T-helper 2 cell treated with Interferon-gamma antibody and Interleukin-4, amounts not matched to agents 5 μg/mL and 100 μg/mL, for 36 hours (primary cell): ENCODE measurements around the gene KCNIP1.

Experiments used
- DNase-seq: peaks from one replicate; pipeline ENCODE4 v3.0.0; 2021; ENCODE audit warnings: low spot score
- H3K27ac Mint-ChIP-seq: one replicate; pipeline ENCODE4 v1.8.0; 2021; ENCODE audit warnings: mild to moderate bottlenecking, mixed read lengths
- H3K27me3 Mint-ChIP-seq: one replicate; pipeline ENCODE4 v1.8.0; 2021; ENCODE audit warnings: low read depth, mixed read lengths
- H3K36me3 Mint-ChIP-seq: one replicate; pipeline ENCODE4 v1.8.0; 2021; ENCODE audit warnings: low read depth, mixed read lengths
- H3K4me1 Mint-ChIP-seq: one replicate; pipeline ENCODE4 v1.8.0; 2021; ENCODE audit warnings: low read depth, mixed read lengths
- H3K4me3 Mint-ChIP-seq: one replicate; pipeline ENCODE4 v1.8.0; 2022; ENCODE audit warnings: mild to moderate bottlenecking, moderate library complexity, mixed read lengths
- H3K9me3 Mint-ChIP-seq: one replicate; pipeline ENCODE4 v1.8.0; 2021; ENCODE audit warnings: mixed read lengths

Gene KCNIP1

GRCh38 chr5:170582644-170583330 is 79.0 kb downstream of the KCNIP1 start:
- Mint-ChIP-seq H3K36me3 (no peaks in the 10 kb centered on the region), H3K9me3 (peaks cover 11% of the 10 kb centered on the region), H3K4me1 (no peaks in the 10 kb centered on the region), H3K4me3 (no peak overlapping the region), H3K27me3 (peaks cover 10% of the 10 kb centered on the region), H3K27ac (no peak overlapping the region)
- DNase-seq, result no peak

GRCh38 chr5:170584003-170584402 is 80.2 kb downstream of the KCNIP1 start:
- no peak for DNase-seq
- Mint-ChIP-seq H3K9me3 (no peaks in the 10 kb centered on the region), H3K4me1 (no peaks in the 10 kb centered on the region), H3K36me3 (no peaks in the 10 kb centered on the region), H3K27ac (no peak overlapping the region), H3K27me3 (peaks cover 7% of the 10 kb centered on the region), H3K4me3 (no peak overlapping the region)

GRCh38 chr5:170584450-170585058 is 80.7 kb downstream of the KCNIP1 start:
- peaks cover 7% of the 10 kb centered on the region for H3K27me3 Mint-ChIP-seq
- no peaks in the 10 kb centered on the region for H3K36me3 Mint-ChIP-seq
- H3K4me1 Mint-ChIP-seq, result no peaks in the 10 kb centered on the region
- no peak for DNase-seq
- no peaks in the 10 kb centered on the region for H3K9me3 Mint-ChIP-seq
- H3K27ac Mint-ChIP-seq, result no peak overlapping the region
- no peak overlapping the region for H3K4me3 Mint-ChIP-seq

GRCh38 chr5:170585273-170585948 is 81.6 kb downstream of the KCNIP1 start:
- Mint-ChIP-seq H3K27me3 (peaks cover 7% of the 10 kb centered on the region), H3K4me3 (no peak overlapping the region), H3K9me3 (no peaks in the 10 kb centered on the region), H3K4me1 (no peaks in the 10 kb centered on the region), H3K36me3 (no peaks in the 10 kb centered on the region), H3K27ac (no peak overlapping the region)
- no peak for DNase-seq

GRCh38 chr5:170587808-170588207 is 84.0 kb downstream of the KCNIP1 start:
- no peak overlapping the region for H3K4me3 Mint-ChIP-seq
- H3K36me3 Mint-ChIP-seq, result no peaks in the 10 kb centered on the region
- no peak for DNase-seq
- H3K4me1 Mint-ChIP-seq, result no peaks in the 10 kb centered on the region
- H3K27ac Mint-ChIP-seq, result no peak overlapping the region
- H3K9me3 Mint-ChIP-seq, result no peaks in the 10 kb centered on the region
- peaks cover 7% of the 10 kb centered on the region for H3K27me3 Mint-ChIP-seq

- H3K4me1 Mint-ChIP-seq, result no peaks in the 10 kb centered on the region
- no peaks in the 10 kb centered on the region for H3K36me3 Mint-ChIP-seq
- no peak overlapping the region for H3K27ac Mint-ChIP-seq
- no peaks in the 10 kb centered on the region for H3K9me3 Mint-ChIP-seq
- H3K4me3 Mint-ChIP-seq, result no peak overlapping the region
- no peak for DNase-seq
- H3K27me3 Mint-ChIP-seq, result peaks cover 6% of the 10 kb centered on the region
These were observed 85.8 kb downstream of the KCNIP1 start for GRCh38 chr5:170589643-170590042.

GRCh38 chr5:170590566-170590965 is 86.7 kb downstream of the KCNIP1 start:
- no peak for DNase-seq
- no peak overlapping the region for H3K27ac Mint-ChIP-seq
- no peaks in the 10 kb centered on the region for H3K9me3 Mint-ChIP-seq
- H3K36me3 Mint-ChIP-seq, result no peaks in the 10 kb centered on the region
- no peaks in the 10 kb centered on the region for H3K4me1 Mint-ChIP-seq
- no peak overlapping the region for H3K4me3 Mint-ChIP-seq
- H3K27me3 Mint-ChIP-seq, result peaks cover 3% of the 10 kb centered on the region

- peaks cover 3% of the 10 kb centered on the region for H3K27me3 Mint-ChIP-seq
These were observed 87.2 kb downstream of the KCNIP1 start for GRCh38 chr5:170591054-170591453.

GRCh38 chr5:170596482-170597044 is 92.7 kb downstream of the KCNIP1 start:
- no peak overlapping the region for H3K4me3 Mint-ChIP-seq
- H3K27ac Mint-ChIP-seq, result no peak overlapping the region
- peaks cover 13% of the 10 kb centered on the region for H3K27me3 Mint-ChIP-seq
- DNase-seq, result no peak
- peaks cover 3% of the 10 kb centered on the region for H3K4me1 Mint-ChIP-seq
- no peaks in the 10 kb centered on the region for H3K9me3 Mint-ChIP-seq
- H3K36me3 Mint-ChIP-seq, result no peaks in the 10 kb centered on the region

More at GRCh38 chr5:170591054-170591453, 87.2 kb downstream of the KCNIP1 start:
- Mint-ChIP-seq H3K36me3 (no peaks in the 10 kb centered on the region), H3K4me1 (no peaks in the 10 kb centered on the region), H3K4me3 (no peak overlapping the region), H3K9me3 (no peaks in the 10 kb centered on the region), H3K27ac (no peak overlapping the region)
- DNase-seq, result no peak

GRCh38 chr5:170597109-170597751 is 93.4 kb downstream of the KCNIP1 start:
- peaks cover 3% of the 10 kb centered on the region for H3K4me1 Mint-ChIP-seq
- peaks cover 13% of the 10 kb centered on the region for H3K27me3 Mint-ChIP-seq
- DNase-seq, result peak; percentile 53
- no peak overlapping the region for H3K4me3 Mint-ChIP-seq
- H3K9me3 Mint-ChIP-seq, result no peaks in the 10 kb centered on the region
- no peak overlapping the region for H3K27ac Mint-ChIP-seq
- H3K36me3 Mint-ChIP-seq, result no peaks in the 10 kb centered on the region

GRCh38 chr5:170597872-170598271 is 94.1 kb downstream of the KCNIP1 start:
- no peak for DNase-seq
- Mint-ChIP-seq H3K4me1 (peaks cover 3% of the 10 kb centered on the region), H3K36me3 (no peaks in the 10 kb centered on the region), H3K27me3 (peaks cover 13% of the 10 kb centered on the region), H3K9me3 (no peaks in the 10 kb centered on the region), H3K27ac (no peak overlapping the region), H3K4me3 (no peak overlapping the region)

GRCh38 chr5:170599756-170600155 is 95.9 kb downstream of the KCNIP1 start:
- H3K4me3 Mint-ChIP-seq, result no peak overlapping the region
- H3K36me3 Mint-ChIP-seq, result no peaks in the 10 kb centered on the region
- peaks cover 16% of the 10 kb centered on the region for H3K27me3 Mint-ChIP-seq
- H3K4me1 Mint-ChIP-seq, result peaks cover 3% of the 10 kb centered on the region
- H3K27ac Mint-ChIP-seq, result no peak overlapping the region
- no peak for DNase-seq
- no peaks in the 10 kb centered on the region for H3K9me3 Mint-ChIP-seq

- no peak overlapping the region for H3K4me3 Mint-ChIP-seq
- H3K9me3 Mint-ChIP-seq, result no peaks in the 10 kb centered on the region
- no peaks in the 10 kb centered on the region for H3K36me3 Mint-ChIP-seq
- peaks cover 3% of the 10 kb centered on the region for H3K4me1 Mint-ChIP-seq
- no peak overlapping the region for H3K27ac Mint-ChIP-seq
- H3K27me3 Mint-ChIP-seq, result peaks cover 12% of the 10 kb centered on the region
- DNase-seq, result no peak
These were observed 97.8 kb downstream of the KCNIP1 start for GRCh38 chr5:170601619-170602018.

- no peaks in the 10 kb centered on the region for H3K9me3 Mint-ChIP-seq
- no peak overlapping the region for H3K4me3 Mint-ChIP-seq
- H3K27ac Mint-ChIP-seq, result no peak overlapping the region
- H3K36me3 Mint-ChIP-seq, result no peaks in the 10 kb centered on the region
- H3K27me3 Mint-ChIP-seq, result peaks cover 7% of the 10 kb centered on the region
- DNase-seq, result no peak
- no peaks in the 10 kb centered on the region for H3K4me1 Mint-ChIP-seq
These were observed 99.3 kb downstream of the KCNIP1 start for GRCh38 chr5:170603109-170603508.
